GM12891 (cell line): Measurements from ENCODE around the gene HMGN5.

Source experiments
- POLR2A ChIP-seq: IDR thresholded peaks from 2 replicates; pipeline ENCODE4 v1.6.1; 2011; ENCODE audit warnings: low read depth, low read length, control low read depth
- POLR2AphosphoS5 ChIP-seq: IDR thresholded peaks from 2 replicates; pipeline ENCODE4 v1.6.1; 2011; ENCODE audit warnings: low read depth, low read length, control low read depth
- SPI1 ChIP-seq: IDR thresholded peaks from 2 replicates; pipeline ENCODE4 v1.6.1; 2011; ENCODE audit warnings: low read depth, low read length, control low read depth
- TAF1 ChIP-seq: IDR thresholded peaks from 2 replicates; pipeline ENCODE4 v1.6.1; 2011; ENCODE audit warnings: low read depth, low read length, control low read depth

- TF ChIP-seq POLR2A (peak; percentile 44; the same call in 1 of the 2 replicates), POLR2AphosphoS5 (no peak), SPI1 (peak; percentile 45), TAF1 (peak; percentile 71)
These were observed at the start of gene HMGN5, which contains the start of gene SH3BGRL for GRCh38 chrX:81201671-81202455.
